ENCODE data around the gene ATF6B.

- TF ChIP-seq, protein P1, sequence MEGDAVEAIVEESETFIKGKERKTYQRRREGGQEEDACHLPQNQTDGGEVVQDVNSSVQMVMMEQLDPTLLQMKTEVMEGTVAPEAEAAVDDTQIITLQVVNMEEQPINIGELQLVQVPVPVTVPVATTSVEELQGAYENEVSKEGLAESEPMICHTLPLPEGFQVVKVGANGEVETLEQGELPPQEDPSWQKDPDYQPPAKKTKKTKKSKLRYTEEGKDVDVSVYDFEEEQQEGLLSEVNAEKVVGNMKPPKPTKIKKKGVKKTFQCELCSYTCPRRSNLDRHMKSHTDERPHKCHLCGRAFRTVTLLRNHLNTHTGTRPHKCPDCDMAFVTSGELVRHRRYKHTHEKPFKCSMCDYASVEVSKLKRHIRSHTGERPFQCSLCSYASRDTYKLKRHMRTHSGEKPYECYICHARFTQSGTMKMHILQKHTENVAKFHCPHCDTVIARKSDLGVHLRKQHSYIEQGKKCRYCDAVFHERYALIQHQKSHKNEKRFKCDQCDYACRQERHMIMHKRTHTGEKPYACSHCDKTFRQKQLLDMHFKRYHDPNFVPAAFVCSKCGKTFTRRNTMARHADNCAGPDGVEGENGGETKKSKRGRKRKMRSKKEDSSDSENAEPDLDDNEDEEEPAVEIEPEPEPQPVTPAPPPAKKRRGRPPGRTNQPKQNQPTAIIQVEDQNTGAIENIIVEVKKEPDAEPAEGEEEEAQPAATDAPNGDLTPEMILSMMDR (IDR thresholded peaks at IDR 0.05), result no peak
- no peak for TF ChIP-seq POLR2A (IDR thresholded peaks at IDR 0.05)
These were observed 4.1 kb upstream of the ATF6B start for GRCh38 chr6:32132110-32132509.

Measured in right lobe of liver (tissue), 4 donors.